HEK293T (cell line): Measurements from ENCODE around the gene NXPH4.
A peak's percentile ranks its signal among the peaks of the same experiment; 100 is the strongest.

Experiments used
- CTCF ChIA-PET: fragments of 350-600 bp; formaldehyde crosslinking; extraction: SDS; loops from one replicate; lab custom pipeline; 2021; ENCODE audit warnings: antibody characterized with exemption, inconsistent platforms; lab: Yijun Ruan, JAX
- POLR2A ChIA-PET: fragments of 350-600 bp; formaldehyde crosslinking; extraction: SDS; loops from one replicate; lab custom pipeline; 2020; ENCODE audit warnings: antibody characterized with exemption, inconsistent platforms; lab: Yijun Ruan, JAX
- DNase-seq: peaks from one replicate; pipeline ENCODE4 v3.0.0; 2012; ENCODE audit warnings: mixed read lengths; ENCODE audit errors: extremely low spot score
- ARNT ChIP-seq: fragments of 450-650 bp; IDR thresholded peaks from 2 replicates; pipeline ENCODE4 v1.6.1; 2017; ENCODE audit warnings: mild to moderate bottlenecking
- BHLHE40 ChIP-seq: fragments of 450-650 bp; IDR thresholded peaks from 2 replicates; pipeline ENCODE4 v1.6.1; 2016; ENCODE audit warnings: mild to moderate bottlenecking, moderate library complexity, borderline replicate concordance
- CTBP1 ChIP-seq: fragments of 450-650 bp; IDR thresholded peaks from 2 replicates; pipeline ENCODE4 v1.6.1; 2016; ENCODE audit warnings: borderline replicate concordance
- ELF4 ChIP-seq: fragments of 450-650 bp; IDR thresholded peaks from 2 replicates; pipeline ENCODE4 v1.6.1; 2017; ENCODE audit warnings: antibody characterized with exemption
- FOXA1 ChIP-seq: fragments of 450-650 bp; IDR thresholded peaks from 2 replicates; pipeline ENCODE4 v1.6.1; 2016; ENCODE audit warnings: mild to moderate bottlenecking
- FOXK2 ChIP-seq: fragments of 450-650 bp; IDR thresholded peaks from 2 replicates; pipeline ENCODE4 v1.6.1; 2016; ENCODE audit warnings: mild to moderate bottlenecking
- FOXM1 ChIP-seq: fragments of 450-650 bp; IDR thresholded peaks from 2 replicates; pipeline ENCODE4 v1.6.1; 2017; ENCODE audit warnings: mild to moderate bottlenecking, borderline replicate concordance
- HDGF ChIP-seq: fragments of 450-650 bp; IDR thresholded peaks from 2 replicates; pipeline ENCODE4 v1.6.1; 2017; ENCODE audit warnings: antibody characterized with exemption, borderline replicate concordance
- L3MBTL2 ChIP-seq: fragments of 450-650 bp; conservative IDR thresholded peaks from 2 replicates; pipeline ENCODE4 v1.6.1; 2016; ENCODE audit warnings: mild to moderate bottlenecking
- LEF1 ChIP-seq: fragments of 450-650 bp; IDR thresholded peaks from 2 replicates; pipeline ENCODE4 v1.6.1; 2017; ENCODE audit warnings: mild to moderate bottlenecking, borderline replicate concordance
- NFRKB ChIP-seq: fragments of 450-650 bp; IDR thresholded peaks from 2 replicates; pipeline ENCODE4 v1.6.1; 2016; ENCODE audit warnings: mild to moderate bottlenecking, moderate library complexity
- PKNOX1 ChIP-seq: fragments of 450-650 bp; IDR thresholded peaks from 2 replicates; pipeline ENCODE4 v1.6.1; 2016
- SP1 ChIP-seq: fragments of 450-650 bp; IDR thresholded peaks from 2 replicates; pipeline ENCODE4 v1.6.1; 2017
- SUZ12 ChIP-seq: fragments of 450-650 bp; IDR thresholded peaks from 2 replicates; pipeline ENCODE4 v1.6.1; 2016; ENCODE audit warnings: mild to moderate bottlenecking
- TARDBP ChIP-seq: fragments of 450-650 bp; IDR thresholded peaks from 2 replicates; pipeline ENCODE4 v1.6.1; 2016
- ZNF384 ChIP-seq: fragments of 450-650 bp; IDR thresholded peaks from 2 replicates; pipeline ENCODE4 v1.6.1; 2016

The NXPH4 gene

DNA sequence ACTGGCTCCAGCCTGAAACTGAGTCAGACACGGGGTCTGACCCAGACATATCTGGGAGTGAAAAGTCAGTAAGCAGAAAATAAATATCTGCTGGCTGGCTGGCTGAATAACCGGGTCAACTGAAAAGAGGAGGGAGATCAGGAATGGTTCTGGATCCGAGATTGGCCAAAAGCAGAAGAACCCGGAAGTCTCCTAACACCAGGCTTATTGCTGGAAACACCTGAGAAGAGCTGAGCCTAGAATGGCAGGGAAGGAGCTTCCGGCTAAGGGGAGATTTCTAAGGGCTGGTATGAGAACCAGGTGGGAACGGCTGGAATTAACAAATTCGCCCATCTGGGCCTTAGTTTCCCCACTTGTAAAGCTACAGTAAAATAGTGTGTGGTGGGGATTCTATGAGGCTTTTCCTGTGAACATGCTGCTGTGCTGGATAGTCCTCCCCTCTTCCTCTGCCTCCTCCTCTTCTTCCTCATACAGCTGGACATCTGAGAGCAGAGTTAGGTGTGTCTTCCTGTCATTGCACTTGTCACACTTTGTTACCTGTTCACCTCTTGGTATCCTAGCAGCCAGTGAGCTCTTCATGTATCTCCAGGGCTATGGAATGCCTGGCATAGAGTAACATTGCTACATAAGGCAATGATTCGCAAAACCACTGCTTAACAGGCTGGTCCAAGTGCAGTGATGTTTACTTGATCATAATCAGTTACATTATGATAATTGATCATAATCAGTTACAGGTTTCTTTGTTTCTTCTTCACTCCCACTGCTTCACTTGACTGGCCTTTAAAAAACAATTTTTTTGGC, 10.9 kb downstream of the NXPH4 start:
- POLR2A ChIA-PET = interaction anchor here (0.8 to 2.3 kb wide), 8 partner anchors 9 to 232 kb away, joined by 3 to 9 read pairs (median 4); partner anchors contain the start of genes GLI1, INHBE, NEMP1 and NXPH4
- TF ChIP-seq ZNF384 = no peak
- TF ChIP-seq CTBP1 = no peak
- TF ChIP-seq PKNOX1 = no peak
- no peak for TF ChIP-seq L3MBTL2
- no peak for TF ChIP-seq TARDBP
- no peak for TF ChIP-seq SUZ12
- TF ChIP-seq ELF4 = no peak
- TF ChIP-seq HDGF = no peak
- no peak for TF ChIP-seq BHLHE40
- no peak for TF ChIP-seq LEF1
- TF ChIP-seq SP1 = no peak
- TF ChIP-seq FOXA1 = no peak
- no peak for TF ChIP-seq NFRKB
- no peak for TF ChIP-seq FOXK2
- TF ChIP-seq FOXM1 = no peak
- CTCF ChIA-PET = interaction anchor here (0.7 to 2.7 kb wide), 4 partner anchors 10 to 15 kb away, joined by 3 to 18 read pairs (median 9); a partner anchor contains a TSS
- no peak for DNase-seq

DNA sequence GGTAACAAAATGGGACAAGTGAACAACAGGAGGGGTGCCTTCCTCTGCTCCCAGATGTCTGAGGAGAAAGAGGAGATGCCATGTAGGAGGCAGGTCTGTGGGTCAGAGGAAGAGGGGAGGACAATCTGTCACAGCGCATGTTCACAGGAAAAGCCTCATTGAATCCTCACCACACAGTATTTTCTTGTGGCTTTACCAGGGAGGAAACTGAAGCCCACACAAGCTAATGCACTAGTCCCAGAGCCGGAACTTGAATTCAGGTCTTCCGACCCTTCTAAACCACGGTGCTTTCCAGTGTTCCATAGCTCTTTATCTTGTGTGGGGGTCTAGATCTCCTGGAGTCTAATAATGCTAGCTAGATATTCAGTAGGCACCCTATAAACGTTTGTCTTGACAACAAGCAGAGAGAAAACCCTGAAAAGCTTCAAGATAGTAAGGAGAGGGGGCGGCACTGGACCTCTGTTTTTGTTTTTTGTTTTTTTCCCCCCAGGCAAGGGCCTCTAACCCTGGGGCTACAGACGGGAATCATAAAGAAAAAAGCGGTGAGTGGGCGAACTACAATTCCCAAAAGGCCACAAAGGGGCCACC, 12.5 kb downstream of the NXPH4 start:
- no peak for DNase-seq
- ChIA-PET CTCF (interaction anchor here (0.6 to 2.5 kb wide), 5 partner anchors 11 to 1151 kb away, joined by 3 to 21 read pairs (median 15); no protein-coding TSS in a partner anchor), POLR2A (interaction anchor here (0.5 to 5.5 kb wide), 17 partner anchors 8 to 237 kb away, joined by 3 to 87 read pairs (median 4); partner anchors contain the start of genes INHBE, LRP1, NEMP1 and NXPH4)
- no peak for TF ChIP-seq SUZ12
- TF ChIP-seq SP1 = no peak
- no peak for TF ChIP-seq ARNT
- no peak for TF ChIP-seq PKNOX1
- TF ChIP-seq L3MBTL2 = no peak
- no peak for TF ChIP-seq BHLHE40
- no peak for TF ChIP-seq ELF4
- TF ChIP-seq FOXA1 = no peak
- no peak for TF ChIP-seq FOXK2
- TF ChIP-seq FOXM1 = no peak
- TF ChIP-seq NFRKB = no peak
- TF ChIP-seq LEF1 = no peak
- TF ChIP-seq ZNF384 = no peak; the same call in 1 of the 2 replicates
- no peak for TF ChIP-seq CTBP1
- no peak for TF ChIP-seq HDGF
- no peak for TF ChIP-seq TARDBP

DNA sequence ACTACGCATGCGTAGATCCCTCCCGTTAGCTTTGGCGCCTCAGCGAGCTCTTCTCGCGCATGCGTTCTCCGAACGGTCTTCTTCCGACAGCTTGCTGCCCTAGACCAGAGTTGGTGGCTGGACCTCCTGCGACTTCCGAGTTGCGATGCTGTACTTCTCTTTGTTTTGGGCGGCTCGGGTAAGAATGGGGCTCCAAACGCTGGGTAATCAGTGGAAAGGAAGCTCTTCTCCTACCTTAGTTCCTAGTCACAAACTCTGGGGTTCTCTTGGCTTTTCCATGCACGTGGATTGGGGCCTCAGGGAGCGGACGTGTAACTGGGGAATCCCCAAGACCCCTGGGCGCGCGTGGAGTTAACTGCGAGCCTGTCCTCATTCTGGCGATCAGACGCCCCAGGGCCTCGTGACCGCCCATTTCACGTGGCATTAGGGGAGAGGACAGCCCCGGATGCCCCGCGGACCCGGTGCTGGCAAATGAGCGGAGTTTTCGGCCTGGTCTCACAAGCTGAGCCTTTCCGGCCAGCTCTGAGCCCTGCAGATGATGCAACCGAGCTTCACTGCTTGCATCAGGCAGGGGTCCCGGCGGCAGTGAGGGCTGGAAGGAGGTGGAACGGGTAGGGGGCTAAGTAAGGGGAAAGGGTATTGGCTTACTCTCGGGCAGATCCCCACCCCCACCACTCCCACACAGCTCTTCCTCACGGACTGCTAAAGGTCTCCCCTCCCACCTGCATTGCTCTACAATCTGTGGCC, 13.2 kb downstream of the NXPH4 start, which contains the start of gene SHMT2:
TSS of gene SHMT2 (plus strand) at position 78 of the 747 bp plus-strand sequence. CDS start at position 146, 68 bp downstream.
- CTCF ChIA-PET = interaction anchor here (0.6 to 2.5 kb wide), 5 partner anchors 10 to 1151 kb away, joined by 3 to 21 read pairs (median 15); no protein-coding TSS in a partner anchor
- POLR2A ChIA-PET = interaction anchor here (0.5 to 5.5 kb wide), 19 partner anchors 8 to 236 kb away, joined by 3 to 87 read pairs (median 4); partner anchors contain the start of genes INHBE, LRP1, NEMP1 and NXPH4

DNA sequence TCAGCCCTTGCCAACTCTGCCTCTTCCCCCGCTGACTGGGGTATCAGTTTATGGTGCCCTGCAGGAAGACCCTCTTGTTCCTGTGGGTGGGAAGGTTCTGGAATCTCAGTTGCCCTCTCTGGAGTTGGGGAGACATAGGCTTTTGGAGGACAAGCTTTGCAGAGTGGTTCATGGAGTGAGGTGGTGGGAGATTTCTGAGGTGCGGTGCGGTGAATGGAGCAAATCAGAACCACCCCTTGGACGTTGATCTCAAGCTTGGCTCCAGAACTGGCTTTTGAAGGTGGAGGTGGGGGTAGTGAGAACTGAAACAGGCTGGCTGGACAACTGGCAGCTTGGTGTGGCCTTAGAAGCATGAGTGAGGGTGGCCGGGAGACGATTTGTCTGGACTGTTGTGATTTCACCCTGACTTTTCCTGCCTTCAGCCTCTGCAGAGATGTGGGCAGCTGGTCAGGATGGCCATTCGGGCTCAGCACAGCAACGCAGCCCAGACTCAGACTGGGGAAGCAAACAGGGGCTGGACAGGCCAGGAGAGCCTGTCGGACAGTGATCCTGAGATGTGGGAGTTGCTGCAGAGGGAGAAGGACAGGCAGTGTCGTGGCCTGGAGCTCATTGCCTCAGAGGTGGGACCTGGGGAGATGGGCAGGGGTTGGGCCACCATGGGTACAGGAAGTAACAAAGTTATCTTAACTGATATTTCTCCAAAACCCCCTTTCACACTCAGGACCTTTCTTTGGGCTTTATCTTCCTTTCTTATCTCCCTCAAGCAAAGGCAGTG, 14.0 kb downstream of the NXPH4 start:
- TF ChIP-seq PKNOX1 = no peak
- TF ChIP-seq NFRKB = no peak
- no peak for TF ChIP-seq FOXM1
- TF ChIP-seq SP1 = no peak
- TF ChIP-seq ARNT = no peak
- ChIA-PET POLR2A (interaction anchor here (0.9 to 5.5 kb wide), 12 partner anchors 9 to 228 kb away, joined by 3 to 87 read pairs (median 6); partner anchors contain the start of genes INHBE, NEMP1, NXPH4 and STAT6), CTCF (interaction anchor here (0.6 to 2.5 kb wide), 5 partner anchors 9 to 223 kb away, joined by 3 to 21 read pairs (median 15); no protein-coding TSS in a partner anchor)
- no peak for DNase-seq

More for the DNA sequence above, 13.2 kb downstream of the NXPH4 start, which contains the start of gene SHMT2:
- peak; percentile 99 for DNase-seq
- TF ChIP-seq L3MBTL2 (peak; percentile 77), FOXM1 (no peak)
